SU-DHL-6 (cell line): Measurements from ENCODE around the gene ITPKB.

ENCODE experiments used
- CTCF ChIP-seq: fragments of 200-600 bp; sonication (generic); IDR thresholded peaks from one replicate; pipeline ENCODE4 v1.5.1; 2017; ENCODE audit warnings: antibody characterized with exemption, mild to moderate bottlenecking, low read length, moderate library complexity; ENCODE audit not compliant: insufficient read depth, poor library complexity, severe bottlenecking
- EZH2phosphoT487 ChIP-seq: fragments of 200-600 bp; sonication (generic), shearing (Covaris generic); conservative IDR thresholded peaks from 2 replicates; pipeline ENCODE4 v1.6.1; 2018; ENCODE audit warnings: mild to moderate bottlenecking, antibody characterized with exemption, low read length, moderate library complexity, mixed read lengths

GRCh38 chr1:226717256-226717909 lies 21.7 kb downstream of the ITPKB start:
- TF ChIP-seq CTCF (no peak), EZH2phosphoT487 (no peak)
